GM04503 (cell line): ENCODE results near the gene PPP6R1.
"Not testable (repeated sequence)": the region's sequence is repeated elsewhere in the genome, so short reads cannot be mapped to it uniquely, and the experiment has no call there.

Source experiments
- DNase-seq: peaks from one replicate; pipeline ENCODE4 v3.0.0-alpha.2; 2012; ENCODE audit warnings: low read depth

PPP6R1 gene

DNA sequence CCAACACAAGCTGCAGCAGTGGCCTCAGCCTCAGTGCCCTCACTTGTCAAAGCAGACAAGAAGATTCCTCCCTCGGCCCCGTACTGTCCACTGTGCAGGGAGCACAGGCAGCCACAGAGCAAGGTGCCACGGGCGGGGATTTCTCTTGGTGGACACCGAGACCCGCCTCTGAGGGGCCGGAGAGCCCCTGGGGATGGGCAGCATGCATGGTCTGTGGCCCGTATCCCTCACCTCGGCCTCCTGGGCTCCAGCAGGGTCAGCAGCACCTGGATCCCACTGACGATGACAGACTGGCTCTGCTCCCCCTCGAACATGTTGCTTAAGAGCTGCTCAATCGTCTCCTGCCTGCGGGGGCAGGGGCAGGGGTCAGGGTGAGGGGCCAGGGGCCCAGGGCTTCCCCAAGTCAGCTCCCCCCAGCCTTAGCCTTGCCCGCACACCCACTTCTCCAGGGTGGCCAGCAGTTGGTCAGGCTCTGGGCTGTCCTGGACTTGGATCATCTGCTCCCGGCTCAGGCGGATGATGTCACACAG, 16.8 kb downstream of the PPP6R1 start:
- DNase-seq, result no peak

DNA sequence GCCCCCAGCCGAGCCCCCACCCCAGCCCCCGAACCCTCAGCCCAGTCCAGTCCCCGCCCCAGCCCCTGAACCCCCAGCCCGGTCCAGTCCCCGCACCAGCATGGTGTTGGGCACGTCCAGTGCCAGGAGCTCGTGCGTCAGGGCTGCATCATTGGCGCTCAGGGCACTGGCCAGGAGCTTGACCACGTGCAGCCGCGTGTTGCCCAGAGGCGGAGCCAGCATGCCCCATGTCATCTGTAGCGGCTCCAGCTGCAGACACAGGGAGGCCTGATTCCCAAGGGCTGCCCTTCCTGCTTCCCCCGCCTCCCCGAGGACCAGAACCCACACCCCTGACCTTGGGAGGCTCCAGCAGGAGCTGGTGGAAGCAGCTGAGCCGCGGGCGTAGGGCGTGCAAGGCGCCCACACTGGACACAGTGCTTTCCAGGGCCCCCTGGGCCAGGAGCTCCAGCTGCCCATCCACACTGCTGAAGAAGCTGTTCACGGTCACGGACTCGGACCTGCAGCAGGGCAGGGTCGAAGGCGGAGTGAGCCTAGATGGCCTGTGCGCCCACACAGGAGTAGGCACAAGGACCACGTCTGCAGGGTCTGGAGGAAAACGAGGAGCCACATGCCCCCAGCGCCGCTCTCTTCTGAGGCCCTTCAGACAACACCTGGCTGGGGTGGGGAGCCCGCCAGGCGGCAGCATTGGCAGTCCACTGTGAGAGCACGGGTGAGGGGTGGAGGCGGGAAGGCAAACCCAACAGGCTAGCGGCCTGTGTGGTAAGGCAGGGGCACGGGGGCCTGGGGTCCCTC, 17.5 kb downstream of the PPP6R1 start:
- no peak for DNase-seq

DNA sequence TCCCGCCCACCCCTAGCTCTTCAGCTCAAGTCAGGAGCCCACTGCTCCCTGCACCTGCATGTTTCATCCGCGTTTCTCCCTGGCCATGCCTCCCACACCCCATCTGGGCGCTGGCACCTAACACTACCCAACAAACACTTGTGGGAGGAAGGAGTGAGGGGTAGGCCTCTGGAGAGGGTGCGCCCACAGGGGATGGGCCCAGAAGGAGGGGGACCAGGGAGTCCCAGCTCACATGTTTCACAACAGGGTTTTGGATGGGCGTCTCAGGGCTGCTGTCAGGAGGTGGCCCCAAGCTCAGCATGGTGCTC, 18.1 kb downstream of the PPP6R1 start:
- no peak for DNase-seq

DNA sequence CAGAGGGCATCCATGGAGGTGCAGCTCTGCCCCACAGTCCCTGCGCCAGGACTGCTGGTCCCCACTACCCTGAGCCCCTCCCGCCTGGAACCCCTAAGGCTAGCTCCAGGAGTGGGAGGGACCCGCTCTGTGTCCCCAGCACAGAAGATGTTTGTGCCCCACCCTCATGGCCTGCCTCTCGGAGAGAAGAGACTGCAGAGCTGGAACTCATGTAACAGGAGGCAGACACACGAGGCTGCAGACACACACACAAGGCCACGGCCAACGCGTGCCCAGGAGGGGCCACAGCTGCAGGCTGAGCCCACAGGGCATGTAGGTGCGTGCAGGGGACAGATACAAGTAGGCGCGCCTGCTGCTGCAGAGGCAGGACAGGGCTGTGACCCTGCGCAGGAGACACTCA, 19.8 kb downstream of the PPP6R1 start:
- DNase-seq, result no peak

DNA sequence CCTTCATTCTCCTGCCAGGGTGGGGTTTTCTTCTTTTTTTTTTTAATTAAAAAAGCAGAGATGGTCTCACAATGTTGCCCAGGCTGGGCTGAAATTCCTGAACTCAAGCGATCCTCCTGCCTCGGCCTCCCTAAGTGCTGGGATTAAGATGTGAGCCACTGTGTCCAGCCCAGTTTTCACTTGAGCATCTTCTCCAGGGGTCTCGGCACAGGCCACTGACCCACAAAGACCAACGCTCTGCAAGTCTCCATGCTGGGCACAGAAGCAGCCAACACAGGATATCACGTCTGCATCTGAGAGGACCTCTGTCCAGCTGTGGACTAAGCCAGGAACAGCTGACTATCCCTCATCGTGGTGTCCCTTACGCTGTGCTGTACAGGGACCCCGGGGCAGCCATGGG, 20.8 kb downstream of the PPP6R1 start:
- DNase-seq, result no peak

DNA sequence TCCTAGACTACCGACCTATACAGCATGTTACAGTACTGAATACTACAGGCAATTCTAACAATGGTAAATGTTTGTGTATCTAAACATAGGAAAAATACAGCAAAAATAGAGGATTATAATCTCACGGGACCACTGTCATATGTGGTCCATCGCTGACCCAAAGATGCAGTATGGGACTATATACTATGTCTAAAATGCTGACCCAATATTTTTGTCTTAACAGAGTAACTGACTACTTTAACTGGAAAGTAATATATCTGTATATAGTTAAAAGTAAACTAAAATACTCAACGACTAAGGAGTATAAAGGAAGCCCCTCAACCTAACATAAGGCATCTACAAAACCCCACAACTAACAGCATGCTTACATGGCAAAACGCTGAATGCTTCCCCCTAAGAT, 25.8 kb downstream of the PPP6R1 start:
- no peak for DNase-seq

DNA sequence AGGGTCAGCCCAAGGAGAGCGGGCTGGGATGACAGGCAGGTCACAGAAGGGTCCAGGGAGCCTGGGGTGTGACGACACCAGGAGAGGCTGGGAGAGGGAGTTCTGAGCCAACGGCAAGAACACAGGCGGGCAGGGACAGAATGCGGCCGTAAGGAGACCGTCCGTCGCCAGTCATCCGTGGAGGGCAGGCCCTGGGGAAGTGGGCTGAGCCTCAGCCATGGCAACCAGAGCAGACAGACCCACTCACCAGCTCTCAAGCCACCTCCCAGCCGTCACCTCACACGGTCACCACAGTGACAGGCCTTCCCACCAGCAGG, 26.6 kb downstream of the PPP6R1 start:
- DNase-seq, result no peak

DNA sequence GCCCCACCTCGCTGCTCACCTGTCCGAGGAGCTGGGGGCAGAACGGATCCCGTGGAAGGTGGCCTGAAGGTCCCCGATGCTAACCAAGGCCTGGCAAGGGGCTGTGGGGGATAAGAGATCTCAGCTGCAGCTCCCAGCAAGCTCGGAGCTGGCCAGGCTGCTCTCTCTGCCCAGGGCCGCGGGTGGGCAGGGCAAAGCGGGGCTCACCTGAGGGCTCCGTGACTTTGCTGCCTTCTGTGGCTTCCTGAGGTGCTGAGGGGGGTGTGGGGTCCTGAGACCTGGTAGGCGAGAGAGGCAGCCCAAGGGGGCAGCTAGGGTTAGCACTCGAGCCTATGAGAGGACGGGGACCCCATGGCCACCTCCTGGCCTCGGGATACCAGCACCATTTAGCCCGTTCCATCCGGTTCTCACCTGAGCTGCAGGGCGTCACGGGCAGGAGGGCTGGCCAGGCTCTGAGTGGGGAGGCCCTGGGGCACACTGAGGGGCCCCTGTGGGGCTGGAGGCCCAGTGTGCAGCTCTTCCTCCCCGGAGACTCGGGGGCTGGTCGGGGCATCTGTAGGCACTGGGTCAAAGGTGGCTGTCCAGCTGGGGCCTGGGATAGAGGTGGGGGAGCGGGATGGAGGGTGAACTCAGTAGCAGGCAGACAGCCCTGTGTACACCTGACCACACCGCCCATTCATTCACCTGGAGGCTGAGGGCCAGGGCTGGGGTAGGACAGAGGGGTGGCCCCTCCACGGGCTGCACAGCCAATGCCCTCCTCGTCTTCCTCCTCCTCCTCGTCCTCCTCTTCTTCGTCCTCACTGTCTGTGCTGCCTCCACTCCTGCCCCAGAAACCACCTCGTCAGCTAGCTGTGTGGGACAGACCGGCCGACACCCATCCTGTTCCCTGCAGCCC, 27.2 kb downstream of the PPP6R1 start:
- DNase-seq, result no peak

DNA sequence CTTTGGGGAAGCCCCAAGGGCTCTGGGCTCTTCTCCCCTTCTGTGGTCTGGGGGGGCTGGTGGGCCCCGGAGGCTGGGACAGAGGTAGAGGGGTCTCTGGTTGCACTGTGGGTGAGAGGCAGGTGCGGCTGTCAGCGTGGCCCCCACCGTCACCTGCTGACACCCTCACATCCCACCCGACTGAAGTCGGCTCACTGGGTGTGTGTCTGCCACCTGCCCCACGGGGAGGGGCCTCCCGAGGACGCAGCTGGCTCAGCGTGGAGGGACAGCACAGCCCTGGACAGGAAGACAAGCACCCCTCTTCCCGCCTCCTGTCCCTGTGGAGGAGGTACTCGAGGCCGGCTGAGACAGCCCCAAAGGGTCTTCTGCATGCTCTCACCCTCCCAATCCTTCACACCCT, 28.0 kb downstream of the PPP6R1 start:
- DNase-seq, result no peak

DNA sequence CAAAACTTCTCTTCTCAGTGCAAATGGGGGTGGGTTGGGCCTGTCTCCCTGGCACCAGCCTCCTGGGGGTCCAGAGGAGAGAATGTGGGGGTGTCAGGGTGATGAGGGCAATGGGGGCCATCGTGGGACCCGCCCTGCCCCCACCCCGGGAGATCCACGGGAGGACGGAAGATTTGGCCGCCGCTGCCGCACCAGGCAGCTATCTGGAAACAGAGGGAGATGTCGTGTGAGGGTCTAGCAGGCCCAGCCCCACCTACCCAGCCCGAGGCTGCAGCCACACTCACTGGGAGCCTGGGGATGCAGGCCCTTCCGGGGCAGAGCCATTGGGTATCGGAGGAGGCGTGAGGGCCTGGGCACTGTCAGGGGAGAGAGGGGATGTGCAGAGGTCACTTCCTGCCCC, 28.5 kb downstream of the PPP6R1 start:
- no peak for DNase-seq

DNA sequence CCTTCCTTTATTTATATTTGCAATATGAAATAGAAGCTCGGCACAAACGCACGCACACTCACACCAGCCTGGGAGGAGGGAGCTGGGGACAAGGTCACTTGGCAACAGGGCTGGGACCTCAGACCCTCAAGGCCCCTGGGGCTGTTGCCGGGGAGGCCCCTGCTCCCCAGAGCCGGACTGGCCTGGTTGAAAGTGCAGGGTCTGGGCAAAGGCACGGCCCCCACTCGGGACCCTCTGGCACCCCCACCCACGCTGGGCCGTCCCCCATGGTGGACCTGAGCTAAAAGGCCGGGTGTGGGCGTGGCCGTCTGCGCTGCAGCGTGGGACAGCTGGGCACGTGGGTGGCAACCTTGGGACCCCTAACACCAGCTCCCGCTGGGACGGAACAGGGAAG, 29.0 kb downstream of the PPP6R1 start:
- no peak for DNase-seq

DNA sequence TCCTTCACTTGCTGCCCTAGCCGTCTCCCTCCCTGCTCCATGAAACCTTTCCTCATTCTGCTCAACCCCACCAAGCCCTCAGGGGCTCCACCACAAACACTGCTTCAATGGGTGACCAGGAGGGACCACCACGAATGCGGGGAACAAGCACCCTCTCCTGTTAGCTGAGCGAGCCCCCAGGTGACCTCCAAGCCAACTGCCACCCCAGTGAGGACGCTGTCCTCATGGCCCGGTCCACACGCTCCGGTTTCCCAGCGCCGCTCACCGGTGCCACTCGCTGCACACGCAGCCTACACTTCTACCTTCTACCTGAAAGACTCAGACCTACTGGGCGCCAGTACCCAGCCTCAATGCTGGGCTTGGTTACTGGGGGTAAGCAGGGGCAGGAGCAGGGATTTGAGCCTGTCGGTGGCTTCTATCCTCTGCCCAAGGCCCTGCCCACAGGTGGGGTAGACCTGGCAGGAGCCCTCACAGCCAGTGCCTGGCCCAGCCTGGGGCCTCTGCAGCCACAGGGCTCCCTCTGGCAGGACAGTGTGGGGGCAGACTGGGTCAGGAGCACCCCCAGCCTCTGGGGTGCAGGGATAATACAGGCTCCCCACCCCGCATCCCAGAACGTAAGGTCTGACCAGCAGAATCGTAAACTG, 29.6 kb downstream of the PPP6R1 start:
- no peak for DNase-seq

DNA sequence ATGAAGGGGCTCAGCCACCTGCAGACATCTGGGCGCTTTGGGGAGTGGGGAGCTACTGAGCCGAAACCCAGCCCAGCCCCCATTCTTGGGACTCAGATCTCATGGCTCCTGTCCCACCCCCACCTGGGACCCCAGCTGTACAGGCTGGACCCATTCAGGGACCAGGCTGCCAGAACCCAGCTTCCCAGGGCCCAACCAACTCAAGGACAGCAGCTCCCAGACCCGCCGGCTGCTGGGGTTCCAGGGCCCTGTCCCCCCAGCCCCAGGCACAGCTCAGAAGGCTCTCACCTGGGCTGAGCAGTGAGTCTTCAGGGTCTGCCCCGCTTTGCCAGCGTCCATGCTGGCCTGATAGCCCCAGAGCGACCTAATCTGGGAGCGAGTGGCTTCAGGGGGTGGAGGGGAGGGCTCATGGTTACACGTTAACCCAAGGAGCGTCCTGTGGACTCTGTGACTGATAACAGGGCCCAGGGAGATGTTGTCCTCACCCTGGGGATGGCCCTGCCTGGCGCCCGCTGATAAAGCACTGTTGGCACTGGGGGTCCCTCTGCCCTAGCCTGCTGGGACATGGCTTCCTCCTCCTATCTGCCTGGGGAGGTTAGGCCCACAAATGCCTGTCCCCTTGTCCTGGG, 30.3 kb downstream of the PPP6R1 start, which contains the start of gene TMEM86B:
TSS of gene TMEM86B (minus strand) at position 361 of the 629 bp plus-strand sequence. CDS start at position 339, 22 bp downstream.
- no peak for DNase-seq

DNA sequence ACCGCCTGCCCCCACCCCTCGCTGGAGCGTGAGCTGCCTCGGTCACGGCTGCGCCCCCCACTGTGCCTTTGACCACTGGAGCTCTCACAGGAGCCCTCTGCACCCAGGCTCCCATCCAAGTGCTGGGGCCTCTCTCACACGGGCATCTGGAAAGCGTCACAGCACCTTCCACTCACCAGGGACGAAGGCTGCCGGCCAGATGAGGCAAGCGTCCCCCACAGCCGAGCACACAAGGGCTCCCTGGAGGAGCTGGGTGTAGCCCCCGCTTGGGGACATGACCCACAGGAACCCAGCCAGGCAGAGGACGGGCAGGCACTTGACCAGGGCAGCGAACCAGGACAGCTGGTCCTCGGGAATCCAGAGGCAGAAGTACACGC, 30.8 kb downstream of the PPP6R1 start:
- DNase-seq, result no peak

DNA sequence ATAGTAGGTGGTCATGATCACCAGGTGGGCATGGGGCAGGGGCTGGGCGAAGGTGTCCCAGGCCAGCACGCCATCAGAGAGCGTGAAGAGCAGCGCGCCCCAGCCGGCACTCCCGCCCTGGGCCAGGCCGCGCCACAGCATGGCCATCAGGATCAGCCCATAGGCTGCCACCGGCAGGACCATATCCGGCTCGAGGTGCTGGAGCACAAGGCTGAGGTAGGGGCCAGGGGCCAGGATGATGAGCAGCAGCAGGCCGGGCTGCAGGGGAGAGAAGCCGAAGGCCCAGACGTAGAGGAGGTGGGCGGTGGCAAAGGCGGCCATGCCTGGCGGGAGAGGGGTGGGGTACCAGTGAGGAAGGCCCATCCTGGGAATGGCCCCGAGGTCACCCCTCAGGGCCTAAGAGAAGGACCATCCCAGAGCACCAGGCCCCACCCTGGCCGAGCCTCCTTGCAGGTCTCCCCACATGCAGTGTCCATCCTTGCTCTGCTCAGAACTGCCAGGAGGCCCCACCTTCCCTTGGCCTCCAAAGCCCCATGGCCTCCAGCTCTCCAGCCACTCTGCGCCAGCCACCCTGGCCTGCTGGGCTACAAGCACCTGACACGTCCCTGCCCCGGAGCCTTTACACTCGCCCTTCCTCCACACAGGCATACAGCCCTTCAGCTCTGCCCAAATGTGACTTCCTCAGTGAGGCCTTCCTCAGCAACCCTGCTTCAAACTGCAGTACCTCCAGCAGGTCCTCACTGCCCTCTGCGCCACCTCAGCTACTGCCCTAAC, 31.4 kb downstream of the PPP6R1 start:
- no peak for DNase-seq

DNA sequence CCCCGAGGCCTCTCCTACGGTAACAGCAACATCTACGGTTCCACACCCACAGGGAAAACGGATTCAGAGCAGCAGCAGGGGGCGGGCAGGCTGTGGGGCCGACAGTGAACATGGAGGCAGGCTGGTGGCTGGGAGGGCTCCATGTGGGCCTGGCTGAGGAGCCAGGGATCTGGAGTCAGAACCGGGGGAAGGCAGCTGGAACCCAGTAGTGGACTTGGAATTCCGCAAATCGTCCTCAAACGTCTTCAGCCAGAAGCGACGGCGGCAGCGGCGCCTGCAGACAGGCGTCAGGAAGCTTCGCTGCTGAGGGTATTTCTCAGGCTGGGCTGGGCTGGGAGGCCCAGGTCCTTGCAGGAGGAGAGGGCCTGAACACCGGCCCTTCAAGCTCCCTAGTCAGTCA, 32.0 kb downstream of the PPP6R1 start:
- no peak for DNase-seq

DNA sequence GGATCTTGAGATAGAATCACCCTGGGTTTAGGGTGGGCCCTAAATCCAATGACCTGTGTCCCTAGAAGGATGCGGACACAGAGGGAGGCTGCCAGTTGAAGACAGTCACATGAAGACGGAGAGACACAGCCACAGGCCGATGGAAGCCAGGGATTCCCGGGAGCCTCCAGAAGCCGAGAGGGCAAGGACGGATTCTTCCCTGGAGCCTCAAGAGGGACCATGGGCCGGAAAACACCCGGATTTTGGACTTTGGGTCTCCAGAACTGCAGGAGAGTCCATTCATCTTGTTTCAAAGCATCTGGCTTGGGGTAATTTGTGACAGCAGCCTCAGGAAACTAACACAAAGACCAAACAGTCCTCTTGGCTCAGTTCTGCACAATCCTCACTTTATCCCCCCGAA, 32.5 kb downstream of the PPP6R1 start:
- DNase-seq, result no peak

DNA sequence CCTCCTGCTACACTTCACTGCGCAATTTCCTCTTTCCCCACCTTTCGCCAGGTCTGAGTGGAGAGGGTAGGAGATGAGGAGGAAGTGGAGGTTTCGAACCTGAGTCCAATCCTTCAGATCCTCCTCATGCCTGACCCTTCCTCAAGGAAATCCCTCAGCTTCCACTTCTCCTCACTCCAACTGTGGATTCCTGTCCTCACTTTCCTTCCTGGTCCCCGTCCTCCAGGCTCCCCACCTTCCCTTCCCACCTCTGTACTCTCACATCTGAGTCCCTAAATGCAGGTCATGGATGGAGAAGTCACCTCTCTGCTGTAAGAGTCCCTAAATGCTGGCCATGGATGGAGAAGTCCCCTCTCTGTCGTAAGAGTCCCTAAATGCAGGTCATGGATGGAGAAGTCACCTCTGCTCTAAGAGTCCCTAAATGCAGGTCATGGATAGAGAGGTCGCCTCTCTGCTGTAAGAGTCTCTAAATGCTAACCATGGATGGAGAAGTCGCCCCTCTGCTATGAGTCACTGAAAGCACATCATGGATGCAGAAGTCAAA, 33.3 kb downstream of the PPP6R1 start:
- no peak for DNase-seq

DNA sequence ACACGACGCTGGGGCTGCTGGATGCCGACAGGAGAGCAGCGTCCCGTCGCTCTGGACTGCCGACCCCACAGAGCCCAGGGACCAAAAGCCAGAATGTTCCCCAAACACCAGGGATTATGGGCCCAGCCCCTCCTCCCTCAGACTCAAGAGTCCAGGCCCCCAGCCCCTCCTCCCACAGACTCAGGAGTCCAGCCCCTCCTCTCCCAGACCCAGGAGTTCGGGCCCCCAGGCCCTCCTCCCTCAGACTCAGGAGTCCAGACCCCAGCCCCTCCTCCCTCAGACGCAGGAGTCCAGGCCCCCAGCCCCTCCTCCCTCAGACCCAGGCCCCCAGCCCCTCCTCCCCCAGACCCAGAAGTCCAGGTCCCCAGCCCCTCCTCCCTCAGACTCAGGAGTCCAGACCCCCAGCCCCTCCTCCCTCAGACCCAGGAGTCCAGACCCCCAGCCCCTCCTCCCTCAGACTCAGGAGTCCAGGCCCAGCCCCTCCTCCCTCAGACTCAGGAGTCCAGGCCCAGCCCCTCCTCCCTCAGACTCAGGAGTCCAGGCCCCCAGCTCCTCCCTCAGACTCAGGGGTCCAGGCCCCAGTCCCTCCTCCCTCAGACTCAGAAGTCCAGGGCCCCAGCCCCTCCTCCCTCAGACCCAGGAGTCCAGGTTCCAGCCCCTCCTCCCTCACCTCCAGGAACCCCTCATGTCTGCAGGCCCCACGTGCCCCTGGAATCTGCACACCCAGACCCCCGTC, 34.0 kb downstream of the PPP6R1 start:
- DNase-seq, result not testable (repeated sequence)

DNA sequence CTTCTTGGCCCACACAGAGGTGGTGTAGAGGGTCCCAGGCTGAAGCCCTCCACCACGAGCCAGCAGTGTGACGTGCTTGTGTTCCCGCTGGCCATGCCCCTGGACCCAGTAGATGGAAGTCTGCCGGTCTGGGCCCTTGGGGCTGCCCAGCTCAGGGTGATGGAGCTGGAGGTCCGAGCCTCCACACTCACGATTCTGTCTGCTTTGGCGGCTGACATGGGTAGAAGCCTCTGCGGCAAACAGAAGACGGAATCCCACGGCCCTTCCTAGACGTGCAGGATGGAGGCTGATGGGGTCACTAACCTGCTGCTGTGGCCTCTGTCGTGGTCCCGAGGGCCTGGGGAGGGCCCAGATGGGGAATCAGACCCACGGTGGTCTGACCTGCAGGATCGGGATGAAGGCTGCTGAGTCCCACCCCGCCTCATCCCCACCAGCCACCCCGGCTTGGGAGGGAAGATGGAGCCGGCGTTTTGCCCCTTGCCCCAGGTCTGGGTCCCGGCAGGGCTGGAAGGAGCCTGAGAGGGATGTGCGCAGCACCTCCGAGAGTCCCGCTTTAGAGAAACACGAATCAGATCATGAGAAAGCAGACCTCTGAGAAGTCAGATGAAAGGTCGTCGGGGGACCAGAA, 34.7 kb downstream of the PPP6R1 start:
- no peak for DNase-seq
